Measurements from ENCODE around the gene LHX8.

Gene LHX8

GRCh38 chr1:75124510-75124909 is 9.7 kb upstream of the LHX8 start:
- Histone ChIP-seq H4K20me1 (ENCODE audit: low read depth, low read length) (no peaks in the 10 kb centered on the region), H3K9me2 (replicated peaks; ENCODE audit: insufficient read depth, low read length) (no peaks in the 10 kb centered on the region), H3K9me3 (ENCODE audit: insufficient read depth, low read length) (no peaks in the 10 kb centered on the region), H3K27me3 (ENCODE audit: low read length) (no peaks in the 10 kb centered on the region), H3K27ac (ENCODE audit: low read depth, low read length) (no peak overlapping the region), H3F3A (ENCODE audit: insufficient read depth) (no peaks in the 10 kb centered on the region), H3K36me3 (ENCODE audit: low read length) (no peaks in the 10 kb centered on the region), H2AFZ (ENCODE audit: low read depth, low read length, severe bottlenecking) (no peak overlapping the region), H3K4me2 (ENCODE audit: low read depth, low read length, poor library complexity, severe bottlenecking) (no peak overlapping the region), H3K9ac (ENCODE audit: low read length) (no peak overlapping the region), H3K4me3 (ENCODE audit: insufficient read depth, low read length, poor library complexity, severe bottlenecking) (no peak overlapping the region), H3K79me2 (ENCODE audit: insufficient read depth, low read length) (no peaks in the 10 kb centered on the region)
- TF ChIP-seq EZH2phosphoT487 (conservative IDR thresholded peaks at IDR 0.05; ENCODE audit: low read length): no peak
- TF ChIP-seq, protein P1, sequence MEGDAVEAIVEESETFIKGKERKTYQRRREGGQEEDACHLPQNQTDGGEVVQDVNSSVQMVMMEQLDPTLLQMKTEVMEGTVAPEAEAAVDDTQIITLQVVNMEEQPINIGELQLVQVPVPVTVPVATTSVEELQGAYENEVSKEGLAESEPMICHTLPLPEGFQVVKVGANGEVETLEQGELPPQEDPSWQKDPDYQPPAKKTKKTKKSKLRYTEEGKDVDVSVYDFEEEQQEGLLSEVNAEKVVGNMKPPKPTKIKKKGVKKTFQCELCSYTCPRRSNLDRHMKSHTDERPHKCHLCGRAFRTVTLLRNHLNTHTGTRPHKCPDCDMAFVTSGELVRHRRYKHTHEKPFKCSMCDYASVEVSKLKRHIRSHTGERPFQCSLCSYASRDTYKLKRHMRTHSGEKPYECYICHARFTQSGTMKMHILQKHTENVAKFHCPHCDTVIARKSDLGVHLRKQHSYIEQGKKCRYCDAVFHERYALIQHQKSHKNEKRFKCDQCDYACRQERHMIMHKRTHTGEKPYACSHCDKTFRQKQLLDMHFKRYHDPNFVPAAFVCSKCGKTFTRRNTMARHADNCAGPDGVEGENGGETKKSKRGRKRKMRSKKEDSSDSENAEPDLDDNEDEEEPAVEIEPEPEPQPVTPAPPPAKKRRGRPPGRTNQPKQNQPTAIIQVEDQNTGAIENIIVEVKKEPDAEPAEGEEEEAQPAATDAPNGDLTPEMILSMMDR (IDR thresholded peaks at IDR 0.05; ENCODE audit: insufficient read depth, low read length, poor library complexity, severe bottlenecking): no peak

- H3F3A ChIP-seq (ENCODE audit: insufficient read depth): no peaks in the 10 kb centered on the region
- TF ChIP-seq, protein P1 (IDR thresholded peaks at IDR 0.05; ENCODE audit: insufficient read depth, low read length, poor library complexity, severe bottlenecking): no peak
- no peak for TF ChIP-seq EZH2phosphoT487 (conservative IDR thresholded peaks at IDR 0.05; ENCODE audit: low read length)
- no peaks in the 10 kb centered on the region for H3K27me3 ChIP-seq (ENCODE audit: low read length)
- no peak overlapping the region for H3K9ac ChIP-seq (ENCODE audit: low read length)
- H3K4me3 ChIP-seq (ENCODE audit: insufficient read depth, low read length, poor library complexity, severe bottlenecking): no peak overlapping the region
- H3K27ac ChIP-seq (ENCODE audit: low read depth, low read length): no peak overlapping the region
- no peaks in the 10 kb centered on the region for H3K9me2 ChIP-seq (replicated peaks; ENCODE audit: insufficient read depth, low read length)
- H4K20me1 ChIP-seq (ENCODE audit: low read depth, low read length): no peaks in the 10 kb centered on the region
- H3K36me3 ChIP-seq (ENCODE audit: low read length): no peaks in the 10 kb centered on the region
- no peaks in the 10 kb centered on the region for H3K79me2 ChIP-seq (ENCODE audit: insufficient read depth, low read length)
- H3K9me3 ChIP-seq (ENCODE audit: insufficient read depth, low read length): no peaks in the 10 kb centered on the region
- H3K4me2 ChIP-seq (ENCODE audit: low read depth, low read length, poor library complexity, severe bottlenecking): no peak overlapping the region
- no peak overlapping the region for H2AFZ ChIP-seq (ENCODE audit: low read depth, low read length, severe bottlenecking)
These were observed 8.9 kb upstream of the LHX8 start for GRCh38 chr1:75125161-75125726.

DNA sequence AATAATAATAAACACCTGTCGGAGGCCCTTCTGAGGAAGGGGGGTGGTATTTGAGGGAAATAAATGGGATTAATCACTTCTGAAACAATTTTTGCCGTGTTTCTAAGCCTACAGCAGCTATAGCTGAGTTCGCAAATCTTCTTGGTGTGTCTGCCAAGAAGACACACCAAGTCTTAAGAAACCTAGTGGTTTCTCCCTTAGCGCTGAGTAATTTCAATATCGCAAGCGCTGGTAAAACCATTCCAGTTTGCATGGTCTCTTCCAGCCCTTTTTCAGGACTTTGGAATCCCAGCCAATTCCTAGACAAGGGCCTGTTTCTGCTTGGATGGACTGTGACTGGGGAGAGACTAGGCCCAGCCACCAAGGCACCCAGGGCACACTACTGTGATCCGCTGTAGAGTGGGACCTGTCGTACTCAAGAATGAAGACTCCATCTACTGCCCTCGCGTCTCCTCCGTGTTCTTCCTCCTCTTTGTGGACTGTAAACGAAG is 7.5 kb upstream of the LHX8 start:
- Histone ChIP-seq H3K36me3 (ENCODE audit: low read length) (no peaks in the 10 kb centered on the region), H4K20me1 (ENCODE audit: low read depth, low read length) (no peaks in the 10 kb centered on the region), H2AFZ (ENCODE audit: low read depth, low read length, severe bottlenecking) (no peak overlapping the region), H3K9me2 (replicated peaks; ENCODE audit: insufficient read depth, low read length) (no peaks in the 10 kb centered on the region), H3K4me2 (ENCODE audit: low read depth, low read length, poor library complexity, severe bottlenecking) (no peak overlapping the region), H3K4me3 (ENCODE audit: insufficient read depth, low read length, poor library complexity, severe bottlenecking) (no peak overlapping the region), H3K9me3 (ENCODE audit: insufficient read depth, low read length) (no peaks in the 10 kb centered on the region), H3K27me3 (ENCODE audit: low read length) (no peaks in the 10 kb centered on the region), H3K27ac (ENCODE audit: low read depth, low read length) (no peak overlapping the region), H3K9ac (ENCODE audit: low read length) (no peak overlapping the region), H3F3A (ENCODE audit: insufficient read depth) (no peaks in the 10 kb centered on the region), H3K79me2 (ENCODE audit: insufficient read depth, low read length) (no peaks in the 10 kb centered on the region)
- TF ChIP-seq EZH2phosphoT487 (conservative IDR thresholded peaks at IDR 0.05; ENCODE audit: low read length): no peak
- TF ChIP-seq, protein P1 (IDR thresholded peaks at IDR 0.05; ENCODE audit: insufficient read depth, low read length, poor library complexity, severe bottlenecking): no peak

Data from SU-DHL-6 (cell line).